ENCODE results near the gene RNF207.

Gene RNF207

DNA sequence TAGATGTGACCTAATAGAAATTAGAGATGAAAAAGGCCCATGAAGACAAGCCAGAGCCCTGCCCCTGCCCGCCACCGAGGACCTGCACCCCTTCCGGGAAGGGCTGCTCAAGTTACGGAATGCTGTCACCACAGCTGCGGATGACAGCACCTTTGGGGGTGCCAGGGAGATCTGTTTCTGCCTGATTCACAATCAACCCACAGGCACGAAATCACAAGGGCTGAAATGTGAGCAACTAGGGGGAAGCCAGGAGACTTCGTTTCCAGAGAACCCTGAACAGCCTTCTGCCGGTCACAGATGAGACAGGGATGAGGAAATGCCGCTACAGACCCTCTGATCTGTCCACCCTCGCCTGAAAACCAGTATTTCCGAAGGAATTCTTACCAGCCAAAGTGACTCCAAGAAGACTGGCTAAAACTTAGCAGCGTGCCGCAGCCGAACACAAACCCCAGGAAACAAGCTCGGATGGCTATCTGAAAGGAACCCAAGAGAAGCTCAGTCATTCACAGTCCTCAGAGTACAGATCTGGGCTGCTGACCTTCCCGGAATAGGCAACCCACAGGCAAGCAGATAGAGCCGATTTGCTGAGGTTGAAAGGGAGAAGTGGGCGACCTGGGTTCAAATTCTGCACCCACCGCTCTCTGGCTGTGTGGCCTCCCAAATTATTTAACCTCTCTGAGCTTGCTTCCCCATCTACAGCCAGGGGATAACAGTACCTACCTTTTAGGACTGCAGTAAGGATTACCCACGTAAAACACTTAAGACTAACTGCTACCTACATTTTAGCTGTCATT is 28.8 kb downstream of the RNF207 start:
- DNase-seq: no peak

GRCh38 chr1:6235296-6235677 is 29.4 kb downstream of the RNF207 start:
- no peak for DNase-seq

- no peak for DNase-seq
Observed at GRCh38 chr1:6237093-6237492, 31.2 kb downstream of the RNF207 start.

DNA sequence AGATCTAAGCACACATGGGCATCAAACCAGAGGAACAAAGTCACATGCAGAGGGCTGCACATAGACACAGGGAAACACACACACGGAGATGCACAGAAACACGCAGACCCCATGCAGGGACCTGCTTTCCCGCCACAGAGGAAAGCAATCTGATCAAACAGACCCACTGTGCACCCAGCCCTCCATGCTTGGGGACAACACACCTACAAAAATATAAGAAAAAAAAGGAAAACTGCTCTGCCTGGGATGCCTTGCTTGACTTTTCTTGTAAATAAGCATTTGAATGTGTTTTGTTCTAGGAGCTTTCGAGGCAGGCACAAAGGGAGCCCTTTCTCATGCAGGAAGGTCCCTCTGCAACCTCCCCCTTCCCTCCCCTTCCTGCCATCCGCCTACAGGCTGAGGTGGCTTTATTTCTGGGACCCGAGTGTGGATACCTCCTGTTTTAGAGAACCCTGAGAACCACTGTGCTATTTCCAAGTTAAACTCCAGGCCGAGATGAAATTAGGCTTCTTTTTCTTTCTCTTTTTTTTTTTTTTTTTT is 33.4 kb downstream of the RNF207 start:
- DNase-seq: no peak

DNA sequence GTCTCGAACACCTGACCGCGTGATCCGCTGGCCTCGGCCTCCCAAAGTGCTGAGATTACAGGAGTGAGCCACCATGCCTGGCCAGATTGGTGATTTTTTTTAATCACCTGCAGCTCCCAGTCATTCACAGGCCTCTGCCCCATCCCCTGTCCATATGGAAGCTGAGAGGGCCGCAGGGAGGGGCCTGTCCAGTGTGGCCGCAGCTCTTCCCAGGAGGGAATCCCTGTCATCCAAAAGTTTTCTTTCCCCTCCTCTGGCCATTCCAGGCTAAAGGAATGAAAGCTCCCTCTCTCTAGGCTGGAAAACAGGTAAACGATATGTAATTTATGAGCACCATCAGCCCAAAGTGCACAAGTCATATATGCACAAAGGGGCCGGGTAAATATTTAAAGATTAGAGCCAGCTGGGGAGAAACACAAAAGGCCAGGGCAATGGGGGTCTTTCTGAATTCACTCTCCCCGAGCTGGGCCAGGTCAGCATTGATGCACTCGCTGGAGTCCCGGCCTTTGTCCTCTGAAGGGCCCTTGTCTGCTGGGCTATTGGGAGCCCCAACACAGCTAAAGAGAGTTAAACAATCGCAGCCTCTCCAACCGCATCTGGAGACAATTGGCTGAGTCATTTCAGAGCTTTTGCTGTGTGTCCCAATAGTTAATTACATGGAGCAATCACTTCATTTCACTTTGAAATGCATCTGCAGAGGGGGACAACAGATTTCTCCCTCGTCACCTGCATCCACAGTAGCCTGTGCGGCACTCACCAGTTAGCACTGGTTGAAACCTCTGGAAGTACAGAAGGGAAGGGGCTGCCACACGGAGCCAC is 34.2 kb downstream of the RNF207 start:
- no peak for DNase-seq

- no peak for DNase-seq
Observed at GRCh38 chr1:6241107-6241886, 35.4 kb downstream of the RNF207 start.

DNA sequence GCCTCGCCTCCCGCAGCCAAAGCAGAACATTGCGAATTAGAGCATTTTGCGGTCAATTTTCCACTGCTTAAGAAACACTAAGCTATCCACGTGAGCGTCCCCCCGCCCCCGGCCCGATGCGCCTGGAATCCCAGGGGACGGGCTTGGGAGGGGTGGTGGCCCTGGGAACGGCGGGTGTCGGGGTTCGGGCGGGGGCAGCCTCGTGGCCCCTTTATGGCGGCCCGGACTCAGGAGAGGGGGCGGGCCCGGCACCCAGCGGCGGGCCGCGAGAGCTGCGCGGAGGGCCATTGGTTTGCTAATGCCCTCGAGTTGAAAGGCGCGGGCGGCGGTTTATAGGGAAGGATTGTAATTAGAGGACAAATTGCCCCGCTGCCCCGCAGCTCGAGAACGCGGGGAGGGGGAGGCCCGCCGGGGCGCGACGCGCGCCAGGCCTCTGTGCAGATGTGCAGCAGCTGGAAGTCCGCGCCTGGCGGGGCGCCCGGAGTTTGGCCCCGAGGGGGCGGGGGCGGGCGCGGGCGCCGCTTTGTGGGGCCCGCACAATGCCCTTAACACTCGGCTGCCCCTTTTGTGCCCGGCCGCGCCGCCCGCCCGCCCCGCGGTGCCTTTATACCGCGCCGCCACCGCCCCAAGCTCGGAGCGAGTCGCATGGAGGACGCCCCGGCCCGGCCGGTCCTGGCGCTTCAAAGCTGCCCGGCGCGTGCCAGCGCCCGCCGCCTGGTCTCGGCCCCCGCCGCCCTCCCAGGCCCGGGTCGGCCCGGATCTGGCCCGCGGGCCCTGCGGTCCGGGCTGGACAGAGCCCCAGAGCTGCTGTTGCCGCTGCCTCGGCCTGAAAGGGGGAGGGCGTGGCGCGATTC is 36.2 kb downstream of the RNF207 start:
- no peak for DNase-seq

- DNase-seq: no peak
Observed at GRCh38 chr1:6243053-6243834, 37.3 kb downstream of the RNF207 start.

- DNase-seq: no peak
Observed at GRCh38 chr1:6243993-6244392, 38.1 kb downstream of the RNF207 start, which contains the start of gene HES3. Gene HES3 (plus strand): TSS chr1:6244179. CDS start chr1:6244366, 187 bp downstream.

GRCh38 chr1:6244401-6245049 is 38.6 kb downstream of the RNF207 start:
- no peak for DNase-seq

- peak; percentile 69 to 75 for DNase-seq
Observed at GRCh38 chr1:6245086-6245868, 39.4 kb downstream of the RNF207 start.

- DNase-seq: peak; percentile 26 to 41
Observed at GRCh38 chr1:6245869-6246496, 40.1 kb downstream of the RNF207 start.

GRCh38 chr1:6246497-6247467 is 40.9 kb downstream of the RNF207 start:
- DNase-seq: peak; percentile 81

GRCh38 chr1:6247651-6248050 is 41.7 kb downstream of the RNF207 start:
- DNase-seq: no peak

GRCh38 chr1:6248161-6248776 is 42.4 kb downstream of the RNF207 start:
- no peak for DNase-seq

DNA sequence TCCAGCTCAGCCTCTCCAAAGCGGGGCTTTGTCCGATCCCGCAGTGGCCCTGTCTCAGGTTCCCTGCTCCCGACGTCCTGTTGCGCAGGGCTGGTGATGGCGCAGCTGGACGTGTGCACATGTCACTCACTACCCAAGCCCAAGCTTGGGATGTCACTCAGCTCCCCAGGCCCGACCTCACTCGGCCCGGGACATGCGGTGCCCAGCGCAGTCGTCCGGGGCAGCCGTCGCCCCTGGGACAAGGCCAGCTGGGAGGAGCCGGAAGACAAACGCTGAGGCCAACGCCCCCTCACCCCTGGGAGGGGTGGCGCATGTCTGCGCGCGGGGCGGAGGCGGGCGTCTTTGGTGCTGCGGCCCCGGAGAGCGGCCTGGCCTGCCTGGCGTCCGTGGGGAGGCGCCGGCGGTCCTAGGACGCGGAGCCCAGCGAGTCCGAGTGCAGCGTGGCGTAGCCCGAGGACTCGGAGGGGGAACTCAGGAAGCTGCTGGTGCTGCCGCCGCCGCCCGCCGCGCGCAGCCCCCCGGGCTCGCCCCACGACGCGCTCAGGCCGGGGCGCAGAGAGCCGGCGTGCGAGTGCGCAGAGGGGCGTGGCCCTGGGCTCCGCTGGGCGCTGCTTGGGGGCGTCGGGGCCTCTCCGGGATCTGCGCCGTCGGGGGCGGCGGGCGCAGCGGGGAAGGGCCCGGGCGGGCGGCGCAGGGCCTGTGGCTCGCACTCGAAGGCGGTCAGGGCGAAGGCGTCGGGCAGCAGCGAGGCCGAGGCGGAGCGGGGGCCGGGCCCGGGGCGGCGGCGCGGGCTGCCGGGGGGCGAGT is 43.2 kb downstream of the RNF207 start:
- DNase-seq: no peak
